CD1c-positive myeloid dendritic cell (primary cell): ENCODE measurements around the gene LCN9.
"Not testable (repeated sequence)": the region's sequence is repeated elsewhere in the genome, so short reads cannot be mapped to it uniquely, and the experiment has no call there.

Source experiments
- DNase-seq: peaks from one replicate; pipeline ENCODE4 v3.0.0-alpha.2; 2016; ENCODE audit errors: extremely low spot score

LCN9 gene, protein sequence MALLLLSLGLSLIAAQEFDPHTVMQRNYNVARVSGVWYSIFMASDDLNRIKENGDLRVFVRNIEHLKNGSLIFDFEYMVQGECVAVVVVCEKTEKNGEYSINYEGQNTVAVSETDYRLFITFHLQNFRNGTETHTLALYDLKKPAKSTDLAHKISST

GRCh38 chr9:135662758-135663450 is at the start of gene LCN9:
Gene LCN9 (plus strand): TSS chr9:135663309. CDS start chr9:135663322, 13 bp downstream.
- DNase-seq = no peak

DNA sequence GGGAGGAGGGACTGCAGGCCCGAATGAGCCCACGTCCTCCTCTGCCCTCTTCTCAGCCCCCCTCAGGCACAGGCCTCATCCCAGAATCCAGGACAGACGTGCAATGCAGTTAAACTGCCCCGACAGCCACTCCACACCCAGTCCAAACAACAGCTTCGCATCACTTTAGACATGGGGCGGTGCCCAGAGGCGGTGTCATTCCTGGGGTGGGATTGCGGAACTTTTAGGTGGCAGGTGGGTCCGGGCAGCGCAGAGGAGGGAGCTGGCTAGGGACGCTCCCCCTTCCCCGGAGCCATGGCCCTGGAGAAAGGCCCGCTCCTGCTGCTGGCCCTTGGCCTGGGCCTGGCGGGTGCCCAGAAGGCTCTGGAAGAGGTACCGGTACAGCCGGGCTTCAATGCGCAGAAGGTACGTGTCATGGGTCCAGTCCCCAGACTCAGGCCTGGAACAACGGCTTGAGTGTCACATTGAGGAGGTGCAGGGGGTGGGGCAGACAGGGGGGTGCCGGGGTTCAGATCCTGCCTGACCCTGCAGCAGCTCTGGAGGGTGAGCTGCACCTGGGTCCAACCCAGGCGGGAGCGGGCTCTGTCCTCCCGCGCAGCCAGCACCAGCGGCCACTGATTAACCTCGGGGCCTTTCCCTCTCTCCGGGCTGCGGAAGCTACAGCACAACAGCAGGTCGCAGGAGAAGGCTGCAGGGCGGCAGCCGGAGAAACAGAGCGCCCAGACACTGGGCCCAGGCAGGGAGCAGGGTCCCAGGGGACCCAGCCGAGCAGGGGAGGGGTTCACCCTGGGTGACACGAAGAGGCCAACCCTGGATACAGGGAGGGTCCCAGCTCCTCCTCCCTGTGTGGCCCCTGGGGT is 48.9 kb upstream of the LCN9 start:
- DNase-seq = no peak

DNA sequence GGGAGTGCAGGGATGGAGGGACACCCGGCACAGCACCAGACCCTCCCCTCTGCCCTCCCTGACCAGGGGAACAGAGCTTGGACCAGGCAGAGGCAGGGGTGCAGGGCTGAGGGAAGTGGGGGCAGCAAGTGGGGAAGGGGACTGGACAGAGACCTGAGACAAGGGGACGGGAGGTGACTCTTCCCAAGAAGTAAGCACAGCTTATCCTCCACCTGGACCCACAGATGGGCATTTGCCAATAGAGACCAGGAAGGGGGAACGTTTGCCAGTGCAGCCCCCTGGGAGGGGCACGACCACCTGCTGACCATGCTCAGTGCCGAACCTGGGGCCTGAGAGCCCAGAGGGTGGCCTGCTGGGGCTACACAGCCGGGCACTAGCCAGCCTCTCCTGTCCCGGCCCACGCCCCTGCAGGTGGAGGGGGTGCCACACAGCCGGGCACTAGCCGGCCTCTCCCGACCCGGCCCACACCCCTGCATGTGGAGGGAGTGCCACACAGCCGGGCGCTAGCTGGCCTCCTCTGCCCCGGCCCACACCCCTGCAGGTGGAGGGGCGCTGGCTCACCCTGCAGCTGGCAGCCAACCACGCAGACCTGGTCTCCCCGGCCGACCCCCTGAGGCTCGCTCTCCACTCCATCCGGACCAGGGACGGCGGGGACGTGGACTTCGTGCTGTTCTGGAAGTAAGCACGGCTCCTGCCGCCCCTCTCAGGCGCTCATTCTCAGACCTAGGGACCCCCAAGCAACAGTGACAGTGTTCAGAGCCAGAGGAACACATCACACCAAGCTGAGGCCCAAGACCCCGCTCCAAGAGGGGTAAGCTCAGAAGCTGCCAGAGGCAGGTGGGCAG is 48.1 kb upstream of the LCN9 start:
- DNase-seq = no peak

DNA sequence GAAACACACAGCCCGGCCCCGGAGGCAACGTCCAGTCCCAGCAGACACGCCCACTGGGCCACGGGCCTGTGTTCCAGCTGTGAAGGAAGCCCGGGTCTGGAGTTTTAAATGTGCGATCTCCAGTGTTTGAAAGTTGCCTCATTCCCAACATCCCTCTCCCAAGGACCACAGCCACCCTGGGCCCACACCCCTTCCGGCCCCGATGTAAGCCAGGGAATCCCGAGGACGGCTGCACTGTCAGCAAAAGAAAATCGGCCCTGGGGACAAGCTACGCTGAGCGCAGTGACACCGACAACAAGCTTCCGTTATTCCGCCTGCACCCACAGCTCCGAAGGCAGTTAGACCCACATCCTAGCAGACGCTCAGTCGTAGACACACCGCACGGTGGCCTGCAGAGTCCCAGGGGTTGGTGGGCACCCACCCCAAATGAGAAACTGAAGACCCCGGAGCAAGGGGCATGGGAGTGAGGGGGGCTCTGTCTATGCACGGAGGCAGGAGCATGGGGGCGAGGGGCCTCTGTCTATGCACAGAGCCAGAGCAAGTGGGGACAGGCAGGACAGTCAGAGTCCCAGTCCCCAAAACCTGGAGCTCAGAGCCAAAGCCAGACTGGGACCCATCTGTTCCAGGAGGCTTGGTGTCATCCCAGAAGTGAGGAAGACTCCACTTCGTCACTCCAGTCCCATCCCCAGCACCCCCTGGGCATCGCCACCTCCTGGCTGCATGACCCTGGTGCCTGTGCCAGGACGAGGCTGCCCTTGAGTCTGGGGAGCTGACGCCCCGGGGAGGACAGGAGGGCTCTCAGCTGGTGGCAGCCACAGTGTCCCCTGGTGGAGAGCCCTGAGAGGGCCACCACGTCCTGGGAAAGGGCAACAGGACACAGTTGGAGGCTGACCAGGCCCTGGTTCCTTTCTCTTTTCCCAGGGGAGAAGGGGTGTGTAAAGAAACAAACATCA is 47.2 kb upstream of the LCN9 start:
- no peak for DNase-seq

DNA sequence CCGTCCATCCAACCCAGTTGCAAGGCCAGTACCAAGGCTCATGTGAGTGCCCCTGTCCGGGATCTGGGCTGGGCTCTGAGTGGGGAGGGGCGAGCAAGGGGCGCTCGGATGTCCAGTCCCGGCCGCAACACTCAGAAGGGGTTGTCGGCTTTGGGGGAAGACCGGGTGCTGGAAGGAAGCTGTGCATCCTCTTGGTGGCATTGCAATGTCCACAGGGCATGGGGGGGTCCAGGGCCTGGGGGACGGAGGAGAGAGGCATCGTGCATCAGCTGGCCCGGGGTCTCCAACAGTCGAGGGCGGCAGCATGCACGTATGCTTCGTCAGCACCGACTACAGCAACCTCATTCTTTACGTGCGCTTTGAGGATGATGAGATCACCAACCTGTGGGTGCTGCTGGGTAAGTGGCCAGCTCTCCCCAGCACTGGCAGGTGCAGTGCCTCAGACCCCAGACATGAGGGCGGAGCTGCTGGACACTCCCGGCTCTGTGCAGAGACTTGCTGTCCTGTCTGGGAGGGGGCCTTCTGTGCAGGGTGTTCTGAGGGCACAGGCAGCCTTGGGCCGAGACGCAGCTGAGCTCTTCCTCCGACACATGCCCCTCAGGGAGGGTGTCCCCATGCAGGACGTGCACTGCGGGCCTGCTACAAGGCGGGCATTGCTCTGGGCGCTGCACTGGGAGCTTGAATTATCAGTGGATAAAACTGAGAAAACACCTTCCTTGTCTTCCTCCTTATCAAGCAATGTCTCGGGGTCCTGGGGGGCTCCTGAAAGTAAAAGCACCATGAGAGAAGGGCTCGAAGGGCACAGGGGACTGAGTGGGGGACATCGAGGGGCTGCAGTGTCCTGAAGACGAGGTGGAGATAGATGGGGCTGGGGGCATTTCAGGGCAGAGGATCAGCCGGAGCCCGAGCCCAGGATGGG is 46.2 kb upstream of the LCN9 start:
- no peak for DNase-seq

DNA sequence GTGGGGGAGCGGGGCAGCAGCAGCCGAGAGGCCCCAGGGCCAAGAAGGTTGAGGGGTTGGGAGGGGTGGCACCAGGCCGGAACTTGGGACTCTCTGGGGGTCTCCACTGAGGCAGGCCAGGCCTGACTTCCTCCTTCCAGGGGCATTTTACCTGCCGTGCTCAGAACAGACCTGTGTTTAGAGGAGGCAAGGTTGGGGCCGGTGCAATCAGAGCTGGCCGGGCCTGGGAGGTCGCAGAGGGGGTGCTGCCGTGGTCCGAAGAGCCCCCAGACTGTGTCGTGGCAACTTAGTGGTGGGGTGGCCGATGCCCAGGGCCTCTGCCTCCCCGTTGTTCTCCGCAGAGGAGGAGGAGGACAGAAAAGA is 45.6 kb upstream of the LCN9 start:
- DNase-seq = no peak

DNA sequence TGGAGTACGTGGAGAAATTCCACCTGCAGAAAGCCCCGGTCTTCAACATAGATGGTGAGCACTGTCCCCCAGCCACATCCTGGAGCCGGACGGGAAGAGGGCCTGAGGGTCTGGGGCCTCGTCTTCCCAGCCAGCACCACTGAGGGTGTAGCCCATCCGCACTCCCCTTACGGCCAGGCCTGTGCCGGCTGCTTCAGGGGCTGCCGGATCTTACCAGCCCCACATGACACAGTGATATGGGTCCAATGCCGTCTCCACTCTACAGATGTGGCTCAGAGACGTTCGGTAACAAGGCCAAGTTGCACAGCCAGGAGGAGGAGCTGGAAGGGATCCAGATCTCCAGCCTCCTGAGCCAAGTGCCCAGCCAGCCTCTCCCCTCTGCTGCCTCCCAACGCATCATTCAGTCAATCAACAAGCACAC is 45.1 kb upstream of the LCN9 start:
- no peak for DNase-seq

DNA sequence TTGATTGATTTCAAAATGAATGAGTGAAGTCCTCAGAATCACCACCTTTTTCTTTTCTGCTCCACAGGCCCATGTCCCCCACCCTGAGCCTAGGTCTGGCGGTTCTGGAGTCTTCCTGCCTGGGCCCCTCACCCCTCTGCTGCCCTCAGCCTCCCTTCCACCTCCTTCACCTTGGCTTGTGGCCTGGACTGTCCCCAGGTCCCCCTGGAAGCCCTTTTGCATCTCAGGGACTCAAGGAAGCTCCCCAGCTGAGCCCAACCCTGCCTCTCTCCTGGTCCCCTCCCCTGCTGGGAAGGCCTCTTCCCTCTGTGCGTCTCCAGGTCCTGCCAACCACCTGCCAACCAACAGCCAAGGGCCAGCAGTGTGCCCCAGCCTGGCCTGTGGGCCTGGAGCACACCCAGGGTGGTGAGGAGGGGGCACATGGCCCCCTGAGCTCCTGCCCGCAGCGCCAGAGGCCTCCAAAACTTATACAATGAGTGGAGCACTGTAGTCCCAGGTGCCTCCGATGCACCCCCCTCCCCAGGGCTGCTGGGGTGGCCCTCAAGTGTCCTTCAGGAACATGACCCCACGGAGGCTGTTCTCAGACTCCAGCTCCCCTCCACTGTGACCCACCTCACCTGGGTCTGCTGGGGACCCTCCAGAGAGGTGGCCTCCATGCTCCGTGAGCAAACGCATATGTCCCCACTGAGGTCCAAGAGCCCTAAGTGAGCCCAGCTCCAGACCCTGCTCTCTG is 44.1 kb upstream of the LCN9 start:
- no peak for DNase-seq

DNA sequence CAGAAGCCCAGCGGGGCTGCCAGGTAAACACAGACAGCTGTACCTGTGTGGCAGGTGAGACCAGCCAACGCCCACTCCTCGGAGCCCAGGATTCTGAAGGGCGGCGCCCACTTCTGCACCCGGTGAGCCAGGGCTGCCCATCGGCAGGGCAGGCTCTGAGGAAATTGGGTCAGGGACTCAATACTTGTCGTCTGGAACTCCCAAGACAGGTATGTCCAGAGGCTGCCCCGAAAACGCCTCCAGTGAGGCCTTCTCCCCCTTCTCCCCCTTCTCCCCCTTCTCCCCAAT is 43.6 kb upstream of the LCN9 start:
- DNase-seq = no peak

GRCh38 chr9:135620558-135620957 is 42.6 kb upstream of the LCN9 start:
- no peak for DNase-seq

- no peak for DNase-seq
Observed at GRCh38 chr9:135622415-135623020, 40.6 kb upstream of the LCN9 start.

DNA sequence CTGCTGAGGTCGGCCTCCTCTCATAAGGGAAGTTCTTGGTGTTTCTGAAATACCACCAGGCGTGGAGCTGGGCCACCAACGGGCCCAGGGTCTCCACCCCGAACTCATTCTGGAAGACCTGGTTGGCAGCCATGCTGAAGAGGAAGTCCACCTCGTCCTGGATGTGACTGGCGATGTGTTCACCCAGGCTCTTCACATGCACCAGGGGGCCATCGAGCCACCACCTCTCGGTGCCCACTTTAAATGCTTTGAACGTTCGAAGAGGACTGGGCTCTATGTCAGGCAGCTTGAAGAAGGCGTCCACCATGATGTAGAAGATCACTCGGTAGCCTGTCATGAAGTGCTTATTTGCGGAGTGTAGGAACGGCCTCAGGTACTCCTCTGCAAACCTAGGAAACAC is 38.8 kb upstream of the LCN9 start:
- DNase-seq = no peak

GRCh38 chr9:135632841-135633240 is 30.3 kb upstream of the LCN9 start:
- no peak for DNase-seq

- DNase-seq = not testable (repeated sequence)
Observed at GRCh38 chr9:135636930-135637530, 26.1 kb upstream of the LCN9 start.

GRCh38 chr9:135639196-135639595 is 23.9 kb upstream of the LCN9 start, which contains the start of gene GLT6D1:
Gene GLT6D1 (minus strand): TSS chr9:135639540. CDS start chr9:135639187, 353 bp downstream.
- no peak for DNase-seq

DNA sequence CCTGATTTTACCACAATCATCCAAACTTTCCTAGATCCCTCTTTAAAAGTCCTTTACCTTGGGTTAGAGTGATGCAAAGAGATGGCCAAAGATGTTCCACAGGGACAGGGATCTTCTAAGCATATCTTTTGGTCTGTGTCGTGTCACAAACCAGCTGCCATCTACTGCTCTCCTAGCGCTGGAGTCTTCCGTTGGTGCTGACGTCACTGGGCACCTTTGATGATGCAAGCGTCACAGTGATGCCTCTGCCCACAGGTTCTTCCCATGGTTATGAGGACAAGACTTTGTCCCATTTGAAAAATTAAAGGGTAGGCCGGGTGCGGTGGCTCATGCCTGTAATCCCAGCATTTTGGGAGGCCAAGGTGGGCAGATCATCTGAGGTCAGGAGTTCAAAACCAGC is 22.1 kb upstream of the LCN9 start:
- no peak for DNase-seq

DNA sequence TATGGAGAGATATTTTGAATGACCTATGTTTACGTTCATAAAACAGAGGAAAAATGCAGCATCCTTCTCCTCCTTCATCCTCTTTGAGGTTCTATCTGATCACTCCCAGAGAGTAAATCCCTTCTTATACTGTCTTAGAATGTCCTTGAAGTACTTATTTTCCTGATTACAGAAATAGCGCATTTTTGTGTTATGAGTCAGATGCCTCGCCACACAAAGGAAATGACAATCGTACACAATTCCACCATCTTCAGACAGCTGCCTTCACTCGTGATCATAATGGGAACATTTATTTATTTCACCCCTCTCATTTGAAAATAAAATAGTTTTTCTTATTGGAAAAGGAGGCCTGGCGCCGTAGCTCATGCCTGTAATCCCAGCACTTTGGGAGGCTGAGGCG is 21.4 kb upstream of the LCN9 start:
- DNase-seq = no peak

- DNase-seq = no peak
Observed at GRCh38 chr9:135644631-135645218, 18.4 kb upstream of the LCN9 start.
